ENCODE results near the gene GJA5.

- TF ChIP-seq, protein P1, sequence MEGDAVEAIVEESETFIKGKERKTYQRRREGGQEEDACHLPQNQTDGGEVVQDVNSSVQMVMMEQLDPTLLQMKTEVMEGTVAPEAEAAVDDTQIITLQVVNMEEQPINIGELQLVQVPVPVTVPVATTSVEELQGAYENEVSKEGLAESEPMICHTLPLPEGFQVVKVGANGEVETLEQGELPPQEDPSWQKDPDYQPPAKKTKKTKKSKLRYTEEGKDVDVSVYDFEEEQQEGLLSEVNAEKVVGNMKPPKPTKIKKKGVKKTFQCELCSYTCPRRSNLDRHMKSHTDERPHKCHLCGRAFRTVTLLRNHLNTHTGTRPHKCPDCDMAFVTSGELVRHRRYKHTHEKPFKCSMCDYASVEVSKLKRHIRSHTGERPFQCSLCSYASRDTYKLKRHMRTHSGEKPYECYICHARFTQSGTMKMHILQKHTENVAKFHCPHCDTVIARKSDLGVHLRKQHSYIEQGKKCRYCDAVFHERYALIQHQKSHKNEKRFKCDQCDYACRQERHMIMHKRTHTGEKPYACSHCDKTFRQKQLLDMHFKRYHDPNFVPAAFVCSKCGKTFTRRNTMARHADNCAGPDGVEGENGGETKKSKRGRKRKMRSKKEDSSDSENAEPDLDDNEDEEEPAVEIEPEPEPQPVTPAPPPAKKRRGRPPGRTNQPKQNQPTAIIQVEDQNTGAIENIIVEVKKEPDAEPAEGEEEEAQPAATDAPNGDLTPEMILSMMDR (IDR thresholded peaks at IDR 0.05) = no peak
- no peak for TF ChIP-seq POLR2A (IDR thresholded peaks at IDR 0.05)
Measured at GRCh38 chr1:147735423-147735822, 25.0 kb downstream of the GJA5 start.
